IMR-90 (cell line): ENCODE measurements around the gene ARHGEF26. TPM values are rescaled to one million over a fixed set of nuclear protein-coding genes. Genes with fewer than 3 reads are reported as not detected.

Source experiments
- ATAC-seq: fragments of 200-7000 bp; cut with Tn5 transposase; 2 replicates; pipeline ENCODE4 v1.9.1; 2020; ENCODE audit warnings: low read depth, mild to moderate bottlenecking, moderate library complexity
- BruUV-seq: library from RNA; stranded (reverse); fragments of 400-500 nt; replicated peaks from 2 replicates; lab custom pipeline; 2021; lab: Mats Ljungman, UMichigan
- CTCF ChIA-PET: fragments of 300-600 bp; formaldehyde crosslinking; extraction: SDS; loops from one replicate; lab custom pipeline; 2021; ENCODE audit warnings: antibody characterized with exemption; lab: Yijun Ruan, JAX
- POLR2A ChIA-PET: fragments of 300-600 bp; sonication (Branson Sonifier 250); formaldehyde crosslinking; loops from one replicate; lab custom pipeline; 2022; ENCODE audit warnings: antibody characterized with exemption; ENCODE audit not compliant: unreplicated experiment; lab: Charles Lee
- DNase-seq: peaks from one replicate; pipeline ENCODE4 v3.0.0; 2013
- H2AFZ ChIP-seq: replicated peaks from 2 replicates; pipeline ENCODE3; 2013; ENCODE audit warnings: low read length, mild to moderate bottlenecking; ENCODE audit not compliant: poor library complexity
- H2AK5ac ChIP-seq: 2 replicates; pipeline ENCODE4 v1.6.1; 2013; ENCODE audit warnings: low read depth, low read length, inconsistent platforms
- H2AK9ac ChIP-seq: replicated peaks from 2 replicates; pipeline ENCODE3; 2013; ENCODE audit warnings: mild to moderate bottlenecking, low read depth, low read length, moderate library complexity; ENCODE audit not compliant: poor library complexity
- H2BK120ac ChIP-seq: 2 replicates; pipeline ENCODE4 v1.6.1; 2013; ENCODE audit warnings: low read depth, low read length, inconsistent platforms
- H2BK15ac ChIP-seq: 3 replicates; pipeline ENCODE4 v1.6.1; 2013; ENCODE audit warnings: low read depth, low read length, inconsistent platforms
- H2BK20ac ChIP-seq: 2 replicates; pipeline ENCODE4 v1.6.1; 2013; ENCODE audit warnings: low read depth, mild to moderate bottlenecking, inconsistent platforms, low read length, moderate library complexity
- H2BK5ac ChIP-seq: 2 replicates; pipeline ENCODE4 v1.6.1; 2013; ENCODE audit warnings: mild to moderate bottlenecking, low read depth, low read length, inconsistent platforms; ENCODE audit not compliant: poor library complexity, severe bottlenecking
- H3K14ac ChIP-seq: replicated peaks from 2 replicates; pipeline ENCODE4 v1.6.1; 2013; ENCODE audit warnings: low read depth, low read length, inconsistent platforms
- H3K18ac ChIP-seq: 2 replicates; pipeline ENCODE4 v1.6.1; 2013; ENCODE audit warnings: low read depth, low read length, control low read depth
- H3K23ac ChIP-seq: 2 replicates; pipeline ENCODE4 v1.6.1; 2013; ENCODE audit warnings: low read depth, low read length, inconsistent platforms
- H3K27ac ChIP-seq: 2 replicates; pipeline ENCODE4 v1.5.1; 2013; ENCODE audit warnings: mild to moderate bottlenecking, control low read depth, low read length; ENCODE audit not compliant: insufficient read depth
- H3K27me3 ChIP-seq: 2 replicates; pipeline ENCODE4 v1.6.1; 2013; ENCODE audit warnings: low read length; ENCODE audit not compliant: control insufficient read depth, insufficient read depth
- H3K36me3 ChIP-seq: 2 replicates; pipeline ENCODE4 v1.6.1; 2013; ENCODE audit warnings: low read length, mixed read lengths; ENCODE audit not compliant: control insufficient read depth, insufficient read depth
- H3K4ac ChIP-seq: 2 replicates; pipeline ENCODE4 v1.6.1; 2013; ENCODE audit warnings: low read depth, low read length, inconsistent platforms
- H3K4me1 ChIP-seq: 2 replicates; pipeline ENCODE4 v1.6.1; 2013; ENCODE audit warnings: low read length, mixed read lengths; ENCODE audit not compliant: control insufficient read depth, insufficient read depth
- H3K4me2 ChIP-seq: 2 replicates; pipeline ENCODE4 v1.6.1; 2013; ENCODE audit warnings: low read depth, mild to moderate bottlenecking, control low read depth, low read length, moderate library complexity
- H3K4me3 ChIP-seq: 2 replicates; pipeline ENCODE4 v1.5.1; 2013; ENCODE audit warnings: low read depth, mild to moderate bottlenecking, control low read depth, low read length, moderate library complexity; ENCODE audit not compliant: insufficient read depth
- H3K56ac ChIP-seq: 2 replicates; pipeline ENCODE4 v1.6.1; 2013; ENCODE audit warnings: low read length, inconsistent platforms; ENCODE audit not compliant: insufficient read depth; ENCODE audit errors: extremely low read depth
- H3K79me1 ChIP-seq, 2 experiments: 2 replicates each; pipeline ENCODE4 v1.6.1; 2013; ENCODE audit warnings: low read length in 2 of 2, inconsistent platforms in 1 of 2, low read depth in 1 of 2
- H3K9ac ChIP-seq: 2 replicates; pipeline ENCODE4 v1.6.1; 2013; ENCODE audit warnings: low read depth, low read length, control low read depth
- H3K9me1 ChIP-seq: 2 replicates; pipeline ENCODE4 v1.6.1; 2013; ENCODE audit warnings: low read length, inconsistent platforms; ENCODE audit not compliant: insufficient read depth
- H3K9me3 ChIP-seq: 2 replicates; pipeline ENCODE4 v1.6.1; 2013; ENCODE audit warnings: low read length; ENCODE audit not compliant: control insufficient read depth, insufficient read depth
- H4K20me1 ChIP-seq: 2 replicates; pipeline ENCODE4 v1.6.1; 2013; ENCODE audit warnings: low read length, inconsistent platforms; ENCODE audit not compliant: insufficient read depth
- H4K5ac ChIP-seq: 2 replicates; pipeline ENCODE4 v1.6.1; 2013; ENCODE audit warnings: mild to moderate bottlenecking, low read depth, low read length, control low read depth
- H4K8ac ChIP-seq, 2 experiments: 2 replicates each; pipeline ENCODE4 v1.6.1; 2013; ENCODE audit warnings: low read depth in 2 of 2, low read length in 2 of 2, control low read depth in 1 of 2, inconsistent platforms in 1 of 2
- H4K91ac ChIP-seq: 2 replicates; pipeline ENCODE4 v1.6.1; 2013; ENCODE audit warnings: low read depth, low read length, inconsistent platforms; ENCODE audit not compliant: insufficient read depth
- CHD1 ChIP-seq: IDR thresholded peaks from 2 replicates; pipeline ENCODE4 v1.6.1; 2012; ENCODE audit warnings: low read depth, low read length, improper control_type of control experiment
- CTCF ChIP-seq: conservative IDR thresholded peaks from 2 replicates; pipeline ENCODE4 v1.5.1; 2012; ENCODE audit warnings: mild to moderate bottlenecking, low read depth, low read length, improper control_type of control experiment
- FOS ChIP-seq: fragments of 150-350 bp; IDR thresholded peaks from 2 replicates; pipeline ENCODE4 v1.6.1; 2016; ENCODE audit warnings: low read depth, low read length
- MXI1 ChIP-seq: IDR thresholded peaks from 2 replicates; pipeline ENCODE4 v1.6.1; 2012; ENCODE audit warnings: low read depth, mild to moderate bottlenecking, low read length, moderate library complexity, borderline replicate concordance
- WGBS, 2 experiments: methylation state at CpG; one replicate each; pipeline versions ENCODE4 v1.1.5 to v1.1.7; 2013; ENCODE audit warnings: missing lambda C conversion rate in 2 of 2; ENCODE audit not compliant: insufficient read length in 1 of 2; ENCODE audit errors: extremely low coverage in 2 of 2; 5-methylcytosine and 5-hydroxymethylcytosine counted together
- dilution Hi-C: fragments of 300-500 bp; cut with HindIII; formaldehyde crosslinking; loops from one replicate; pipeline ENCODE4 v1.14.3; 2018; ENCODE audit warnings: low sequenced_read_pairs; ENCODE audit not compliant: unreplicated experiment
- in situ Hi-C: fragments of 300-500 bp; cut with MboI; formaldehyde crosslinking; loops from 3 replicates; pipeline ENCODE4 v1.14.3; 2019; ENCODE audit warnings: low sequenced_read_pairs, inconsistent platforms, mixed read lengths
- intact Hi-C: fragments of 100-400 bp; cut with micrococcal nuclease; formaldehyde crosslinking; loops from 2 replicates; pipeline ENCODE4 v1.10.0; 2022
- polyA plus RNA-seq, 3 experiments: library from polyadenylated mRNA; depleted of rRNA; stranded (reverse); fragments of >200 nt; gene quantifications; 2 replicates each; pipeline ENCODE4 v1.2.3, GENCODE V29; 2012; ENCODE audit warnings: low replicate concordance in 1 of 3
- total RNA-seq: library from RNA; depleted of rRNA; stranded (reverse); fragments of >200 nt; gene quantifications from 2 replicates; pipeline ENCODE4 v1.2.3, GENCODE V29; 2012

The ARHGEF26 gene
- total and polyA plus RNA-seq, 2 of the 4 experiments (the other 2 are of a cell fraction): 2.0 to 2.3 TPM

- no peak for ATAC-seq
- no peak overlapping the region for H2BK5ac ChIP-seq
- DNase-seq: no peak
- no peaks in the 10 kb centered on the region for H3K9me3 ChIP-seq
- H3K4me2 ChIP-seq: no peak overlapping the region
- no peak overlapping the region for H3K23ac ChIP-seq
- no peak overlapping the region for H2BK15ac ChIP-seq
- H2BK20ac ChIP-seq: no peak overlapping the region
- ChIA-PET POLR2A (no interaction called here), CTCF (no interaction called here)
- no peaks in the 10 kb centered on the region for H3K79me1 ChIP-seq
- H2BK120ac ChIP-seq: no peak overlapping the region
- no peak overlapping the region for H3K9ac ChIP-seq
- H3K4me1 ChIP-seq: no peaks in the 10 kb centered on the region
- TF ChIP-seq CTCF: no peak
- TF ChIP-seq CHD1: no peak
- TF ChIP-seq FOS: no peak
- TF ChIP-seq MXI1: no peak
- intact Hi-C loops (no loop called here), dilution Hi-C loops (no loop called here), in situ Hi-C loops (no loop called here)
- no peak overlapping the region for H4K8ac ChIP-seq
- H3K27ac ChIP-seq: no peak overlapping the region
- no peak overlapping the region for H2AFZ ChIP-seq
- H3K36me3 ChIP-seq: no peaks in the 10 kb centered on the region
- no CpG with 5 or more reads among the region's 3 CpGs for WGBS, 2 experiments
- no peaks in the 10 kb centered on the region for H3K9me1 ChIP-seq
- H3K18ac ChIP-seq: no peak overlapping the region
- H3K4ac ChIP-seq: no peak overlapping the region
- no peak overlapping the region for H2AK9ac ChIP-seq
- BruUV-seq: no TSS peak
- no peak overlapping the region for H3K4me3 ChIP-seq
- no peak overlapping the region for H3K14ac ChIP-seq
- no peaks in the 10 kb centered on the region for H4K20me1 ChIP-seq
- H3K27me3 ChIP-seq: no peaks in the 10 kb centered on the region
- H3K56ac ChIP-seq: no peak overlapping the region
- H2AK5ac ChIP-seq: no peak overlapping the region
- H4K5ac ChIP-seq: no peak overlapping the region
- no peak overlapping the region for H4K91ac ChIP-seq
These were observed 9.3 kb downstream of the ARHGEF26 start for GRCh38 chr3:154130540-154130939.
